Heart right ventricle (tissue), 16 donors: ENCODE data around the gene CAPZA2. TPM values are rescaled to one million over a fixed set of nuclear protein-coding genes. Genes with fewer than 3 reads are reported as not detected.

Experiments used
- ATAC-seq, 8 donors: fragments of 200-7000 bp; cut with Tn5 transposase; one replicate each; pipeline ENCODE4 v1.9.1; 2020; ENCODE audit warnings: mild to moderate bottlenecking in 8 of 8, moderate library complexity in 8 of 8, moderate number of reproducible peaks in 1 of 8
- DNase-seq, 2 donors: peaks; one replicate each; pipeline ENCODE4 v3.0.0-alpha.2; 2020
- H3K27ac ChIP-seq, 10 donors: fragments of 200-600 bp; sonication (generic) in 2 of 10; one replicate each; pipeline versions ENCODE4 v1.5.0 to v1.8.0; 2020 to 2022; ENCODE audit warnings: mild to moderate bottlenecking in 3 of 10
- H3K27me3 ChIP-seq, 7 donors: fragments of 200-600 bp; one replicate each; pipeline ENCODE4 v1.8.0; 2021 to 2022; ENCODE audit warnings: mild to moderate bottlenecking in 2 of 7
- H3K36me3 ChIP-seq, 9 donors: fragments of 200-600 bp; sonication (generic) in 1 of 9; one replicate each; pipeline versions ENCODE4 v1.5.0 to v1.8.0; 2020 to 2022; ENCODE audit warnings: mild to moderate bottlenecking in 2 of 9
- H3K4me1 ChIP-seq, 9 donors: fragments of 200-600 bp; sonication (generic) in 1 of 9; one replicate each; pipeline versions ENCODE4 v1.5.0 to v1.8.0; 2020 to 2022; ENCODE audit warnings: mild to moderate bottlenecking in 4 of 9
- H3K4me3 ChIP-seq, 10 donors: fragments of 200-600 bp; sonication (generic) in 2 of 10; one replicate each; pipeline versions ENCODE4 v1.5.0 to v1.8.0; 2020 to 2022; ENCODE audit warnings: mild to moderate bottlenecking in 7 of 10, moderate library complexity in 2 of 10
- H3K9me3 ChIP-seq, 11 donors: fragments of 200-600 bp in 10 of 11; sonication (generic) in 2 of 11; one replicate each; pipeline versions ENCODE4 v1.5.0 to v1.8.0; 2013 to 2022; ENCODE audit warnings: mild to moderate bottlenecking in 2 of 11, control low read depth in 1 of 11, moderate library complexity in 1 of 11
- CTCF ChIP-seq, 9 donors: fragments of 200-600 bp; sonication (generic) in 2 of 9; IDR thresholded peaks; one replicate each; pipeline versions ENCODE4 v1.5.0 to v1.8.0; 2021 to 2022; ENCODE audit warnings: antibody characterized with exemption in 9 of 9, mild to moderate bottlenecking in 5 of 9, moderate library complexity in 1 of 9
- WGBS, 2 donors: extraction: QIAGEN DNeasy Blood & Tissue Kit; methylation state at CpG; one replicate each; pipeline ENCODE4 v1.1.7; 2013; ENCODE audit warnings: inconsistent platforms in 1 of 2; 5-methylcytosine and 5-hydroxymethylcytosine counted together
- intact Hi-C, 10 donors: fragments of 100-400 bp; cut with DNase I; formaldehyde crosslinking; loops; one replicate each; pipeline versions ENCODE4 v1.11.1 to v1.14.2; 2022
- polyA plus RNA-seq, 2 donors: library from polyadenylated mRNA; stranded (reverse); fragments of 200-250 nt; gene quantifications; one replicate each; pipeline ENCODE4 v1.2.3, GENCODE V29; 2013
- total RNA-seq, 10 donors: library from RNA; stranded (reverse); fragmentation: NEBNext Ultra II Directional in 3 of 10; extraction: Animal tissue kit (Norgen Biotek cat#: 25700) in 3 of 10; gene quantifications; one replicate each; pipeline versions ENCODE4 v1.2.1 to v1.2.4, GENCODE V29; 2021 to 2023
- donor health status: Arrhythmogenic right ventricular cardiomyopathy.
- donor health status: ischemic (EF 13 %, LVEDD 7.1; RV severe dilation, severe dysfunction).
- donor health status: healthy with polysubstance abuse.
- donor health status: DM: no; HTN: yes; CAD: no.
- donor health status: DM: no; HTN: no; CAD: no.
- donor health status: ischemic (EF 25% LVEDD 6.9; RV normal size, moderate dysfunction).
- donor health status: ischemic (EF 25% LVEDD 5.7; RV mildly dilated, moderate dysfunction).
- donor health status: healthy.
- donor health status: DM: yes; HTN: yes; CAD: no.
- donor health status: Ischemic cardiomyopathy.
- donor health status: ischemic (EF 35%, LVEDD 5.7; RV mildly dilated, moderate dysfunction).
- donor health status: nonischemic (EF 11% LVEDD 7.7; RV severe dilation, severe dysfunction).
- donor health status: DM: yes; HTN: yes; CAD: no.
- donor health status: PGD.
- donor health status: ischemic (EF 29% LVEDD 5.4; RV normal size, mild dysfunction).
- donor health status: nonischemic (EF 23%, LVEDD 6.1; RV moderate dilation, normal function).

CAPZA2 gene
- total and polyA plus RNA-seq, 12 donors: 39.4 to 416 (median 332) TPM

GRCh38 chr7:116886543-116887156, 24.3 kb downstream of the CAPZA2 start:
- Histone ChIP-seq H3K4me1 (peaks cover 0 to 61% (median 36%) of the 10 kb centered on the region in 9 donors), H3K27ac (no peak overlapping the region), H3K36me3 (peaks cover 0 to 51% (median 0%) of the 10 kb centered on the region in 9 donors), H3K27me3 (no peaks in the 10 kb centered on the region), H3K9me3 (peaks cover 0 to 11% (median 7%) of the 10 kb centered on the region in 11 donors), H3K4me3 (no peak overlapping the region)
- peak in 3 of 8 donors; percentile 38 to 59 (median 48) for ATAC-seq
- no peak for TF ChIP-seq CTCF (IDR thresholded peaks at IDR 0.05)
- DNase-seq: no peak
- intact Hi-C loops: no loop called here

GRCh38 chr7:116888895-116889294, 26.5 kb downstream of the CAPZA2 start:
- peaks cover 0 to 73% (median 8%) of the 10 kb centered on the region in 9 donors for H3K36me3 ChIP-seq
- TF ChIP-seq CTCF (IDR thresholded peaks at IDR 0.05): no peak
- no peak for DNase-seq
- peaks cover 0 to 39% (median 19%) of the 10 kb centered on the region in 9 donors for H3K4me1 ChIP-seq
- H3K27ac ChIP-seq: no peak overlapping the region
- no peak for ATAC-seq
- intact Hi-C loops: no loop called here
- WGBS, 2 donors: 67 to 73% methylated on average over 3 of the region's 3 CpGs
- H3K9me3 ChIP-seq: peaks cover 0 to 11% (median 7%) of the 10 kb centered on the region in 11 donors
- no peak overlapping the region for H3K4me3 ChIP-seq
- H3K27me3 ChIP-seq: no peaks in the 10 kb centered on the region

GRCh38 chr7:116895849-116896248, 33.5 kb downstream of the CAPZA2 start:
- intact Hi-C loops: no loop called here
- Histone ChIP-seq H3K9me3 (peaks cover 0 to 2% (median 0%) of the 10 kb centered on the region in 11 donors), H3K4me1 (peaks cover 0 to 36% (median 11%) of the 10 kb centered on the region in 9 donors), H3K27ac (no peak overlapping the region), H3K36me3 (peaks cover 0 to 89% (median 12%) of the 10 kb centered on the region in 9 donors), H3K27me3 (no peaks in the 10 kb centered on the region), H3K4me3 (no peak overlapping the region)
- DNase-seq (no peak), ATAC-seq (no peak)
- 55 to 96% methylated on average over 1 to 2 of the region's 2 CpGs for WGBS, 2 donors
- no peak for TF ChIP-seq CTCF (IDR thresholded peaks at IDR 0.05)

GRCh38 chr7:116897661-116898060, 35.3 kb downstream of the CAPZA2 start:
- ATAC-seq (peak in 5 of 8 donors; percentile 47 to 66 (median 57)), DNase-seq (no peak)
- H3K36me3 ChIP-seq: peaks cover 0 to 83% (median 18%) of the 10 kb centered on the region in 9 donors
- no peak overlapping the region for H3K4me3 ChIP-seq
- H3K27me3 ChIP-seq: no peaks in the 10 kb centered on the region
- TF ChIP-seq CTCF (IDR thresholded peaks at IDR 0.05): no peak
- peaks cover 0 to 7% (median 0%) of the 10 kb centered on the region in 11 donors for H3K9me3 ChIP-seq
- peaks cover 0 to 39% (median 16%) of the 10 kb centered on the region in 9 donors for H3K4me1 ChIP-seq
- intact Hi-C loops: no loop called here
- H3K27ac ChIP-seq: no peak overlapping the region
- 58 to 79% methylated on average over 4 of the region's 4 CpGs for WGBS, 2 donors
